K562 (cell line): ENCODE results near the gene NBR1. TPM values are rescaled to one million over a fixed set of nuclear protein-coding genes. Genes with fewer than 3 reads are reported as not detected.

Experiments
- EWSR1 ChIP-seq: fragments of 450-650 bp; IDR thresholded peaks from 2 replicates; pipeline ENCODE4 v1.6.1; 2018; ENCODE audit warnings: borderline replicate concordance, mild to moderate bottlenecking, low read depth, moderate library complexity; ENCODE audit not compliant: partially characterized antibody
- PHF20 ChIP-seq: fragments of 450-650 bp; IDR thresholded peaks from 2 replicates; pipeline ENCODE4 v1.6.1; 2018; ENCODE audit not compliant: partially characterized antibody
- POLR3A ChIP-seq: IDR thresholded peaks from 2 replicates; pipeline ENCODE4 v1.6.1; 2011; ENCODE audit warnings: borderline replicate concordance, mild to moderate bottlenecking, moderate library complexity; ENCODE audit not compliant: insufficient read length, insufficient read depth; ENCODE audit errors: extremely low read depth
- PPARD ChIP-seq: fragments of 250-450 bp; sonication (Bioruptor Pico); IDR thresholded peaks from 2 replicates; pipeline ENCODE4 v1.8.0; 2022; ENCODE audit warnings: inconsistent platforms, mild to moderate bottlenecking, moderate library complexity
- ZKSCAN3 ChIP-seq: fragments of 250-450 bp; sonication (Bioruptor Pico); IDR thresholded peaks from 2 replicates; pipeline ENCODE4 v1.4.0; 2020
- ZNF133 ChIP-seq: fragments of 250-450 bp; sonication (Bioruptor Pico); IDR thresholded peaks from 2 replicates; pipeline ENCODE4 v1.4.0; 2020; ENCODE audit warnings: mild to moderate bottlenecking
- polyA plus RNA-seq, 8 experiments: library from polyadenylated mRNA; depleted of rRNA in 4 of 8; stranded (reverse) in 5 of 8; unstranded in 3 of 8; fragments of >200 nt; fragmentation: Nextera tagmentation in 2 of 8; fragmentation: Illumina TruSeq in 1 of 8; extraction: Ambion mirVana in 2 of 8; extraction: Trizol in 1 of 8; gene quantifications; 2 replicates each; pipeline versions ENCODE4 v1.2.1 to v1.2.3, GENCODE V29; 2011 to 2014; ENCODE audit warnings: inconsistent platforms in 1 of 8, missing spikeins in 1 of 8
- total RNA-seq, 7 experiments: library from RNA; depleted of rRNA in 6 of 7; stranded (reverse); fragments of >200 nt in 6 of 7; fragmentation: Illumina TruSeq in 2 of 7; extraction: Trizol in 2 of 7; gene quantifications; 2 replicates each; pipeline versions ENCODE4 v1.2.1 to v1.2.3, GENCODE V29; 2011 to 2021; ENCODE audit warnings: low replicate concordance in 1 of 7
- TF ChIP-seq, protein P1 (sequence below), 2 experiments: IDR thresholded peaks in 1 of 2; conservative IDR thresholded peaks in 1 of 2; 2 replicates each; pipeline ENCODE4 v1.6.1; 2016; ENCODE audit warnings: low read depth in 2 of 2, mild to moderate bottlenecking in 1 of 2, missing compliant biosample characterization in 1 of 2, missing genetic modification characterization in 1 of 2, moderate library complexity in 1 of 2
- TF ChIP-seq, protein P2 (sequence below): sonication (generic); formaldehyde crosslinking; IDR thresholded peaks from 2 replicates; pipeline ENCODE4 v1.8.1; 2023; ENCODE audit warnings: mild to moderate bottlenecking, missing genetic modification reagents
- TF ChIP-seq, protein P3 (sequence below): fragments of 250-450 bp; sonication (Bioruptor Pico); IDR thresholded peaks from 2 replicates; pipeline ENCODE4 v1.4.0; 2020; ENCODE audit warnings: mild to moderate bottlenecking, moderate library complexity
- TF ChIP-seq, protein P4 (sequence below): fragments of 250-450 bp; sonication (Bioruptor Pico); IDR thresholded peaks from 2 replicates; pipeline ENCODE4 v1.5.0; 2021
- TF ChIP-seq, protein P5 (sequence below): IDR thresholded peaks from 3 replicates; pipeline ENCODE4 v1.6.1; 2011; ENCODE audit warnings: borderline replicate concordance, mild to moderate bottlenecking, moderate library complexity; ENCODE audit not compliant: insufficient read length; ENCODE audit errors: extremely low read depth

Gene NBR1
- total and polyA plus RNA-seq, 9 of the 15 experiments (the other 6 are each of a cell fraction or from before 2014, with no cell fraction given): 4.2 to 70.1 (median 39.9) TPM

DNA sequence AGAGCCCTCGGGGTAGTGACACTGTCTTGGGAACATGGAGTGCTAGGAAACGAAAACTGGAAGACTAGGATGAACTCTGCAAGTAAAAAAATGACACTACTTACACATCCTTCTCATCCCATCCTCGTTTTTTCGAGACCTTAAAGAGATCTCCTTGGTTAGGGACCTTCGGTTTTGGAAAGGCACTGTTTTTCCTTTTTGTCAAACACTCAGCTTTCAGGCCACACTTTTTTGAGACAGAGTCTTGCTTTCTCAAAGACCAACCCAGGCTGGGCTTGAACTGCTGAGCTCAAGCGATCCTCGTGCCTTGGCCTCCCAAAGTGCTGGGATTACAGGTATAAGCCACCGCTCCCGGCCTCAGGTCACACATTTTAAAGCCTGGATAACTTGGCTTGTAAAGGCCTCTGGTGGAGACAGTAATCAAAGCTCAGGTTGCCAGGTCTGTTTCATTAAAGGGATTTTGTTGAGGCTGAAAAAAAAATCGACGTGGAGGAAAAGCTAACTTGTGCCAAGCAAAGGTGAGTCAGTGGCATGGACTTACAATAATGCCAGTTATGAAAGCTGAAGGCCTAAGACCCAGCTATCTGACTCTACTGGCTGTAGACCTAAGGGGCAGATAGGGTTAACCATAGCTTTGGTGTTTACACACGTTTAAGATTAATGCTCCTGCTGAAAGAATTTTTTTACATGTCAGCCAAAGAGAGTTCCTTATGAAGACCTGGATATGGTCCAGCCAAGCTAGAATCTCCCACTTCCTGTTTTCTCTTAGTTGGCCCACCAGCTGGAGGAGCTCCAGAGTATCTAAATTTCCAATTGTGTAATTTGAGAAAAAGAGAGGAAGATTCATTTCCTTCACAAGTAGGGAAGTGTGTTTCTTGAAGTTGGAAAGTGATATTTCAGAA lies 823 bp downstream of the NBR1 start (continued):
- TF ChIP-seq, protein P1, sequence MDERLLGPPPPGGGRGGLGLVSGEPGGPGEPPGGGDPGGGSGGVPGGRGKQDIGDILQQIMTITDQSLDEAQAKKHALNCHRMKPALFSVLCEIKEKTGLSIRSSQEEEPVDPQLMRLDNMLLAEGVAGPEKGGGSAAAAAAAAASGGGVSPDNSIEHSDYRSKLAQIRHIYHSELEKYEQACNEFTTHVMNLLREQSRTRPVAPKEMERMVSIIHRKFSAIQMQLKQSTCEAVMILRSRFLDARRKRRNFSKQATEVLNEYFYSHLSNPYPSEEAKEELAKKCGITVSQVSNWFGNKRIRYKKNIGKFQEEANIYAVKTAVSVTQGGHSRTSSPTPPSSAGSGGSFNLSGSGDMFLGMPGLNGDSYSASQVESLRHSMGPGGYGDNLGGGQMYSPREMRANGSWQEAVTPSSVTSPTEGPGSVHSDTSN (CRISPR knock-in tag; IDR thresholded peaks at IDR 0.05; ENCODE audit: low read depth): no peak
- TF ChIP-seq, protein P1 (tag; conservative IDR thresholded peaks at IDR 0.05; ENCODE audit: low read depth): peak; percentile 94
- TF ChIP-seq PPARD (CRISPR knock-in tag) (no peak), EWSR1 (no peak), ZNF133 (no peak), POLR3A (no peak), ZKSCAN3 (CRISPR knock-in tag) (no peak), PHF20 (no peak)
- TF ChIP-seq, protein P2, sequence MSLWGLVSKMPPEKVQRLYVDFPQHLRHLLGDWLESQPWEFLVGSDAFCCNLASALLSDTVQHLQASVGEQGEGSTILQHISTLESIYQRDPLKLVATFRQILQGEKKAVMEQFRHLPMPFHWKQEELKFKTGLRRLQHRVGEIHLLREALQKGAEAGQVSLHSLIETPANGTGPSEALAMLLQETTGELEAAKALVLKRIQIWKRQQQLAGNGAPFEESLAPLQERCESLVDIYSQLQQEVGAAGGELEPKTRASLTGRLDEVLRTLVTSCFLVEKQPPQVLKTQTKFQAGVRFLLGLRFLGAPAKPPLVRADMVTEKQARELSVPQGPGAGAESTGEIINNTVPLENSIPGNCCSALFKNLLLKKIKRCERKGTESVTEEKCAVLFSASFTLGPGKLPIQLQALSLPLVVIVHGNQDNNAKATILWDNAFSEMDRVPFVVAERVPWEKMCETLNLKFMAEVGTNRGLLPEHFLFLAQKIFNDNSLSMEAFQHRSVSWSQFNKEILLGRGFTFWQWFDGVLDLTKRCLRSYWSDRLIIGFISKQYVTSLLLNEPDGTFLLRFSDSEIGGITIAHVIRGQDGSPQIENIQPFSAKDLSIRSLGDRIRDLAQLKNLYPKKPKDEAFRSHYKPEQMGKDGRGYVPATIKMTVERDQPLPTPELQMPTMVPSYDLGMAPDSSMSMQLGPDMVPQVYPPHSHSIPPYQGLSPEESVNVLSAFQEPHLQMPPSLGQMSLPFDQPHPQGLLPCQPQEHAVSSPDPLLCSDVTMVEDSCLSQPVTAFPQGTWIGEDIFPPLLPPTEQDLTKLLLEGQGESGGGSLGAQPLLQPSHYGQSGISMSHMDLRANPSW (CRISPR knock-in tag): no peak
- TF ChIP-seq, protein P3, sequence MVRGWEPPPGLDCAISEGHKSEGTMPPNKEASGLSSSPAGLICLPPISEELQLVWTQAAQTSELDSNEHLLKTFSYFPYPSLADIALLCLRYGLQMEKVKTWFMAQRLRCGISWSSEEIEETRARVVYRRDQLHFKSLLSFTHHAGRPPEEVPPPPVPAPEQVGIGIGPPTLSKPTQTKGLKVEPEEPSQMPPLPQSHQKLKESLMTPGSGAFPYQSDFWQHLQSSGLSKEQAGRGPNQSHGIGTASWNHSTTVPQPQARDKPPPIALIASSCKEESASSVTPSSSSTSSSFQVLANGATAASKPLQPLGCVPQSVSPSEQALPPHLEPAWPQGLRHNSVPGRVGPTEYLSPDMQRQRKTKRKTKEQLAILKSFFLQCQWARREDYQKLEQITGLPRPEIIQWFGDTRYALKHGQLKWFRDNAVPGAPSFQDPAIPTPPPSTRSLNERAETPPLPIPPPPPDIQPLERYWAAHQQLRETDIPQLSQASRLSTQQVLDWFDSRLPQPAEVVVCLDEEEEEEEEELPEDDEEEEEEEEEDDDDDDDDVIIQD (CRISPR knock-in tag): no peak
- TF ChIP-seq, protein P4, sequence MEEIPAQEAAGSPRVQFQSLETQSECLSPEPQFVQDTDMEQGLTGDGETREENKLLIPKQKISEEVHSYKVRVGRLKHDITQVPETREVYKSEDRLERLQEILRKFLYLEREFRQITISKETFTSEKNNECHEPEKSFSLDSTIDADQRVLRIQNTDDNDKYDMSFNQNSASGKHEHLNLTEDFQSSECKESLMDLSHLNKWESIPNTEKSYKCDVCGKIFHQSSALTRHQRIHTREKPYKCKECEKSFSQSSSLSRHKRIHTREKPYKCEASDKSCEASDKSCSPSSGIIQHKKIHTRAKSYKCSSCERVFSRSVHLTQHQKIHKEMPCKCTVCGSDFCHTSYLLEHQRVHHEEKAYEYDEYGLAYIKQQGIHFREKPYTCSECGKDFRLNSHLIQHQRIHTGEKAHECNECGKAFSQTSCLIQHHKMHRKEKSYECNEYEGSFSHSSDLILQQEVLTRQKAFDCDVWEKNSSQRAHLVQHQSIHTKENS (CRISPR knock-in tag): no peak
- TF ChIP-seq, protein P5, sequence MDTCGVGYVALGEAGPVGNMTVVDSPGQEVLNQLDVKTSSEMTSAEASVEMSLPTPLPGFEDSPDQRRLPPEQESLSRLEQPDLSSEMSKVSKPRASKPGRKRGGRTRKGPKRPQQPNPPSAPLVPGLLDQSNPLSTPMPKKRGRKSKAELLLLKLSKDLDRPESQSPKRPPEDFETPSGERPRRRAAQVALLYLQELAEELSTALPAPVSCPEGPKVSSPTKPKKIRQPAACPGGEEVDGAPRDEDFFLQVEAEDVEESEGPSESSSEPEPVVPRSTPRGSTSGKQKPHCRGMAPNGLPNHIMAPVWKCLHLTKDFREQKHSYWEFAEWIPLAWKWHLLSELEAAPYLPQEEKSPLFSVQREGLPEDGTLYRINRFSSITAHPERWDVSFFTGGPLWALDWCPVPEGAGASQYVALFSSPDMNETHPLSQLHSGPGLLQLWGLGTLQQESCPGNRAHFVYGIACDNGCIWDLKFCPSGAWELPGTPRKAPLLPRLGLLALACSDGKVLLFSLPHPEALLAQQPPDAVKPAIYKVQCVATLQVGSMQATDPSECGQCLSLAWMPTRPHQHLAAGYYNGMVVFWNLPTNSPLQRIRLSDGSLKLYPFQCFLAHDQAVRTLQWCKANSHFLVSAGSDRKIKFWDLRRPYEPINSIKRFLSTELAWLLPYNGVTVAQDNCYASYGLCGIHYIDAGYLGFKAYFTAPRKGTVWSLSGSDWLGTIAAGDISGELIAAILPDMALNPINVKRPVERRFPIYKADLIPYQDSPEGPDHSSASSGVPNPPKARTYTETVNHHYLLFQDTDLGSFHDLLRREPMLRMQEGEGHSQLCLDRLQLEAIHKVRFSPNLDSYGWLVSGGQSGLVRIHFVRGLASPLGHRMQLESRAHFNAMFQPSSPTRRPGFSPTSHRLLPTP: no peak
